Activated CD8-positive, alpha-beta memory T cell treated with anti-CD3 and anti-CD28 coated beads, Interleukin-2, amount 50 U/mL, for 24 hours (primary cell): ENCODE data around the gene ACVRL1.

Source experiments
- DNase-seq: peaks from one replicate; pipeline ENCODE4 v3.0.0-alpha.2; 2020; ENCODE audit errors: extremely low read depth

Gene ACVRL1

DNA sequence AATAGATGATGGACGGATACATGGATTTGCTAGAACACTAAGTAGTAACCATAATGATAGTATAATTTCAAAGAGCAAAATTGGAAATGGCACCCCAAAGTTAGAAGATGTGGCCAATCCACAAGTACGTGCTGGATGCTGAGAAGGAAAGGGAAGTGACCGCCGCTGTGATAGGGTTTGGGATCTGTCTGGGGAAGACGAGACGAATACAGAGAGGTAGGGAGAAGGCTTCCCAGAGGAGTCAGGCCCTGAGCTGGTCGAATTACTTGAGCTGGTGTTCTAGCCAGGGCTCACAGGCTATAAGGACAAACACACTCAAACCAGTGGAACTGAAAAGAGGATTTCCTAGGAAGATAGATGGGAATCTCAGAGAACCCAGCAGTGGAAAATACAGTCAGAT lies 34.8 kb downstream of the ACVRL1 start:
- no peak for DNase-seq

DNA sequence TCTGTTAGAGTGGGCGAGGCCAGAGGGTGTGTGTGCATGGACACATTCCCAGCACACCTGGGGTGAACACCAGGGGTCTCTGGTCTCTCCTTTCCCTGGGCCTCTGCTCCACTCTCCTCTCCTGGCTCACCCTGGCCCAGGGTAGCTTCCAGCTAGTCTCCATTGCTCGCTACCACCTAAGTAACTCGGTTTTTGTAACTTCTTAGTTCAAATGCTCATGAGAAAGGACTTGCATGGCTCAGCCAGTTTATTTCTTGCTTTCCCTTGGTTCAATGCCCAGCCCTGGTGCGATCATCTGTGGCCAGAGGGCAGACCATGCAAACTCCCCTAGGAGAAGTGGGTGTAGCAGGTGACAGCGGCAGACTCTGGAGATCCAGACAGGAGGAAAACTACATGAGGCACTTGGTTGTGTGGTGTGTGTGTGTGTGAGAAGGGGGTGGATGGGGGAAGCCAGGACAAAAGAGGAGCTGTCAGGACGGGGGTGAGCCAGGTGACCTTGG lies 35.2 kb downstream of the ACVRL1 start:
- no peak for DNase-seq

DNA sequence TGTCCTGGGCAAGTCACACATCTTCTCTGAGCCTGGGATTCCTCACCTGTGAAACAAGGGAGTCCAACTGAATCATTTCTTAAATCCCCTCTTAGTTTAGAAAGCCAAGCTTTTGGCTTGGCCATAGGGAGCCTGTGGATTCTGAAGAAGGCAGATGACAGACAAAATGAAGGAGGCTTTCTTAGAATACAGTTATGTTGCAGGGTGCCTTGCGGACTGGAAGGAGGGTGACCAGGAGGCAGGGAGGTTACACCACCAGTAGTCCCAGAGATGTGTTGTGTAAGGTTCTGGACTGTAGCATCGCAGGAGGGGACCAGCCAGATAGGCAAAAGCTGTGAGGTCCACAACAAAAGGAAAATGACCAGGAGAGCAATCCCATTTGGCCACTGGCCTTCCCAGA lies 36.0 kb downstream of the ACVRL1 start:
- no peak for DNase-seq

DNA sequence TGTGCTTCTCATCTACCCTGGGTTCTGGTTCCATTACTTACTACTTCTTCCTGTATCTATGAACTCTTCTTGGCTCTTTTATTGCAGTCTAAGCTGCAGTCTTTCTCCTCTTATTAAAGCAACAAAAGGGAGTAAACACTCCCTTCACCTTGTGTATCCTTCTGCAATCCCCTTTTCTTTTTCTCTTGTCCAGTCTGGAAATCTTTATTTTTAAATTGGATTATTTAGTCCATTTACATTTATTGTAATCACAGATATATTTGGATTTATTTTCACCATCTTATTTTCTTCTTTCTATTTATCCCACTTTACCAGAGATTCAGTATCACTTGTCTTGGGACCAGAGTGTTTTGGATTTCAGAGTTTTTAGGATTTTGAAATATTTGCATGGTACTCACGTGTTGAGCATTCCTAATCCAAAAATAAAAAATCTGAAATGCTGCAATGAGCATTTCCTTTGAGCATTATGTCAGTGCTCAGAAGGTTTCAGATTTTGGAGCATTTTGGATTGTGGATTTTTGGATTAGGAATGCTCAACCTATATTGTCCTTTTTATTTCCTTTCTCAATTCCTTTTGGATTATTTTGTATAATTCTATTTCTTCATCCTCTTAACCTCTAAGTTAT lies 37.4 kb downstream of the ACVRL1 start:
- no peak for DNase-seq

DNA sequence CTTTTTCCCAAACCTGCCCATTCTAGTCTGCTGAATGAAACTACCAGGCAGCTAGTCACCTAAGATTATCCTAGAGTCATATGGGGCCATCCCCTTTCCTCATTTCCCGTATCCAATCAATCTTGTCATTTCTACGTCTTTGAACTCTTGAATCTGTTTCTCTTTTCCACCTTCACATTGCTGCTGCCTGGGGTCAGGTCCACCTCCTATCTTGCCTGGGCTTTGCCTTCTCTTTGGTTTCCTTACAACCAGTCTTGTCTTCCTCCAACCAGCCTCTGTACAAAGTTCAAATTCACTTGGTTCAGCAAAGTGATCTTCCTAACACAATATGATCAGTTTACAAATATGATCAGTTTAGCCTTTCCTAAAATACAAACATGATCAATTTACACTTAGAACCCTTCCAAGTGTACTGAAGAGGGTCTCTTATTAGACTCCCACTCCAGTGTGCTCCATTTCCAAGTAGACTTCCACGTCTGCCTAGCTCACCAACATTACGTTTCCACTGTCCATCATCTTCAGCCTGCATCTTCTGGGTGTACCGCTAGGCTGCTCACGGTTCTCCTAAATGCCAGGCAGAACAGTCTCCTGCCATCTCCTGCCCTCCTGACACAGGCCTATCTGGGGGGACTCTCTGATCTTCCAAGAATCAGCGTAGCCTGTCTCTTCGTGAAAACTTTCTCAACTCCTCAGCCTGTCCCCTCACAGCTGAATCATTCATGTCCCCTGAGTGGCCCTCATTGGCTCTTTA lies 40.1 kb downstream of the ACVRL1 start:
- no peak for DNase-seq

DNA sequence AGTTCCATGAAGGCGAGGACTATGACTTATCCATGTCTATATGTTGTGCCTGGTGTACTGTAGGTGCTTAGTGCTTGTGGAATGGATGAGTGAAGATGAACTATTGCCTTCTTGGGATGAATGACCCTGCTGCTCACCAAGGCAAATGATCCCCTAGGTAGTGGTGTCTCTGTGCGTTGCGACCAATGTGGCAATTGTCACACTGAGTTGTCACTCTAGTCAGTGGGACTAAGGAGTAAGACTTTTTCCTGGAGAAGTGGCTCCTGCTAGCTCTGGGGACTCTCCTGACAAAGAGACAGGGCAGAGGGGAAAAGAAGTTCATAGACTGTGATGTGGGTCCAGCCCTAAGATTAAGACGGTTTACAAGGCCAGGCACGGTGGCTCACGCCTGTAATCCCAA lies 40.8 kb downstream of the ACVRL1 start:
- DNase-seq = no peak

DNA sequence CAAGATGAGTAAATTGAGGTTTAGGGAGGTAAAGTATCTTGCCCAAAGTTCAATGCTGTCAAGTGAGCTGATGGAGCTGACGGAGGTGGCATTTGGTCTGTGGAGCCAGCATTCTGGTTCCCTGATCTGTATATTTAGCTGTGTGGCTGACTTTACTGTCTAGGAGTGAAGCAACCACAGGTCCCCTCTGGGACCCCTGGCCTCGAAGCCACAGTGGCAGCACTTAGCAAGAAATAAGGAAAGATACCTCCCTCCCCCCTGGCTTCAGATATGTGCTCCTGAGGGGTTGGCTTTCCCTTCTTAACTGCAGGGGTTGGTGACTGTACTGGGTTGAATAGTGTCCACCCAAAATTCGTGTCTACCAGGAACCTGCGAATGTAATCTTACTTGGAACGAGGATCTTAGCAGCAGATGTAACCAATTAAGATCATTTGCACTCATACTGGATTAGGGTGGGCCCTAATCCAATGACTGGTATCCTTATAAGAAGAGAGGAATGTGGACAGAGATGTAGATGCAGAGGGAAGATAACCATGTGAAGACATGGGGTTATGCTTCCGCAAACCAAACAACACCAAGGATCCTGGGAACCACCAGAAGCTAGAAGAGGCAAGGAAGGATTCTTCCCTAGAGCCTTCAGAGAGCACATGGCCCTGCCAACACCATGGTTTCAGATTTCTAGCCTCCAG lies 42.2 kb downstream of the ACVRL1 start:
- no peak for DNase-seq

DNA sequence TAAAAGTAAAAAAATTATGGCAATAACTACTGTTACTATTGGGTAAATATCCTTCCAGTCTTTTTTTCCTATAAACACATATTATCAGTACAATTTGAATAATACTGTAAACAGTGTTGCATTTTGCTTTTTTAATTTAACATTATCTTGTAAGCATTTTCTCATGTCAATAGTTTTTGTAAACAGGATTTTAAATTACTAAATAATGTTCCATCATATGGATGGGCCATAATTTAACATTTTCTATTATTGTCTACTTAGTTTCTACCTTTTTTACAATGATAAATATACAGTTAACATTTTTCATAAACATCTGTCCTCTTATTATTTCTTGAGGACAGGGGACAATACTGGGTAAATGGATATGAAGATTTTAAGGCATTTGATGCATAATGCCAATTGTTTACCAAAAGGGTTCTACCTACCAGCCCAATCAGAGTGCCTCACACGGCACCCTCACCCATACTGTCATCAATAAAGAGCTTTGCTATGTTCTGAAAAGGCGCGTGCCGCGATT lies 43.4 kb downstream of the ACVRL1 start:
- DNase-seq = no peak

DNA sequence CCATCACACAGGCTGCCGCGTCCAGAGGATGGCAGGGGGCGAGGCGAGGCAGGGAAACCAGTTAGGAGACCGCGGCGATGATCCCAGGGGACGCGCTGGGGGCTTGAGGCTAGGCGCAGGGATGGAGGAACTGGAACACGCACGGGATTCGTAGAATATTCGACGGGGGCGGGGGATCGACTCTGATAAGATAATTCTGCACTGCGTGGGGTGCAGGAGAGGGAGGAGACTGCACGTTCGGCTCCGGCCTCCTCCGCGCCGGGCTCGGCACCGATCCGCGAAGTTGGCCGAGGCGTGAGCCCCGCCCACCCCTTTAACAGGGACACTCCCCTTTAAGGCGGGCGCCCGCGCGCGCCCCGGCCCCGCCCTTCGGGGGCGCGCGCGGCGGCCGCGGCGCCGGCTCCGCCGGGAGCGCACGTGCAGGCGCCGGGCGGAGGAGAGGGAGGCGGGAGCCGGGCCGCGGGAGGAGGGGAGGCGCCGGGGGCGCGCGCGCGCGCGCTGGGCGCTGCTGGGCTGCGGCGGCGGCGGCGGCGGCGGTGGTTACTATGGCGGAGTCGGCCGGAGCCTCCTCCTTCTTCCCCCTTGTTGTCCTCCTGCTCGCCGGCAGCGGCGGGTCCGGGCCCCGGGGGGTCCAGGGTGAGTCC lies 44.0 kb downstream of the ACVRL1 start, which contains the start of gene ACVR1B:
ACVR1B (plus strand) TSS at position 501 of the 644 bp plus-strand sequence; CDS start at position 546, 45 bp downstream.
- DNase-seq = peak; percentile 75

DNA sequence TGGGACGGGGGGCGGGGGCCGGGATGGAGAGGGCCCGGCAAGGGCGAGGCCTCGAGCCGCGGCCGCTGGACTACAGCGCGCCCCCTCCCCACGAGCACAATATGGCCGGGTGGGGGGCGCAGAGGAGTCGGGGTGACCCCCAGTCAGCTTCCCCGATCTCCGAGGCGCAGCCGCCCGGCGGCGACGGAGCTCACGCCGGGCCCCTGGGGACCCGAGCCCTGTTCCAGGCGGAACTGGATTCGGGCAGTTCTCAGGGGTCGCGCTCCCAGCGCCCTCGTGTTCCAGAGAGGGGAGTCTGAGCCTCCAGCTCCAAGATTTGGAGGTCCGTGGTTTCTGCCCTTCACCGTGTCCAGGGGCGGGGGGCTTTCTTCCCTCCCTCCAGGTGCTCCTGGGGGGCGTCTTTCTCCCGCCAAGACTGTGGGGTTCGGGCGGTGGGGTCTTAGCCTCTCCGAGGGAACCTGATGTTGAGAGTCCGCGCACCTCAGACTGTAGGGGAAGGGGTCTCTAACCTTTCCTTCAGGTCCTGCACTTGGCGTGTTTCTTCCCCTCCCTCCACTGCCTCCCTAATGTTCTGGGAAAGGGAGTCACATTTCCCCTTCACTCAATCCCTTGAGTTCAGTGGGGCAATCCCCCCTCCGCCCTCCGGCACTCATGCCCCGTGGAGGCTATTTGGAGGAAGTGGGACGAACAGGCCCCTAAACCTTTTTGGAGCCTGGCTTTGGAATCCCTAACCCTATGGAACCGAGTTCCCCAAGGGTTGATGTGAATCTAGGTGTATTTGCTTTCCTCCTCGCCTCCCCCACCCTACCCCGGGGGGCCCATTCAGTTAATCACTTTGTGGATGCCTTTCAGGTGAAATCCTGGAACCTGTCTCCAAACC lies 44.8 kb downstream of the ACVRL1 start:
- DNase-seq = no peak

DNA sequence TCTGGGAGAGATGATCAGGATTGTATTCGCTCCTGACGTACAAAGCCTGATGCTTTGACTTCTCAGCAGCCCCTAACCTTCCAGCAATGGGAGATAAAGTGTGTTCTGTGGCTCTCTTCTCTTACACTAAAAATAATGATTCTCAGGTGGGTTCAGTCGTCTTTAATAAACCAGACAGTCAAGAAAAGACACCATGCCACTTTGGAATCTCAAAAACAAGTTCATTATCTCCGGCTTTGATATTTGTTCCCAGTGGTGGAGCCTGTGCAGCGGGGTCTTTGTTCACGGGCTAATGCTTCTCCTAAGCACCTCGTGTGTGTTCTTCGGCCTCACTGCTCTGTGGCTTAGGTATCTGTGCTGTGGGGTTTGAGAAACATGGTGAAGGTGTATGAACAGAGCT lies 45.8 kb downstream of the ACVRL1 start:
- DNase-seq = no peak

DNA sequence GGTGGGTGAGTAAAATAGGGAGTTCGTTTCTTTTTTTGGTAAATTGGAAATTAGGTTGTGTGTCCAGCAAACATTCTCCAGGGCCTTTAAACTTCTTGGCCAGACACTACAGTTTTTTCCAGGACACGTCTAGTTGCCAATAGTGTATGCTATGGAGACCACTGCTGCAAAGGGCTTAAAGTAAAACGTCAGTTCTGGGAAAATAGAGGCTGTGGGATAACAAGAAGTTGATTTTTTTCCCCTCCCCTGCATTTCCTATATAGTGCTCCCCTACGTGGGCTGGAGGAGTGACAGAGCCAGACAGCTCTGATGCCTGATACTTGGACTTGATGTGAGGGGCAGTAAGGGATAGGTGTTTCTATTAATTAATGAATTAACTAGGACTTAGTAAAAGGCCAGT lies 46.6 kb downstream of the ACVRL1 start:
- no peak for DNase-seq

DNA sequence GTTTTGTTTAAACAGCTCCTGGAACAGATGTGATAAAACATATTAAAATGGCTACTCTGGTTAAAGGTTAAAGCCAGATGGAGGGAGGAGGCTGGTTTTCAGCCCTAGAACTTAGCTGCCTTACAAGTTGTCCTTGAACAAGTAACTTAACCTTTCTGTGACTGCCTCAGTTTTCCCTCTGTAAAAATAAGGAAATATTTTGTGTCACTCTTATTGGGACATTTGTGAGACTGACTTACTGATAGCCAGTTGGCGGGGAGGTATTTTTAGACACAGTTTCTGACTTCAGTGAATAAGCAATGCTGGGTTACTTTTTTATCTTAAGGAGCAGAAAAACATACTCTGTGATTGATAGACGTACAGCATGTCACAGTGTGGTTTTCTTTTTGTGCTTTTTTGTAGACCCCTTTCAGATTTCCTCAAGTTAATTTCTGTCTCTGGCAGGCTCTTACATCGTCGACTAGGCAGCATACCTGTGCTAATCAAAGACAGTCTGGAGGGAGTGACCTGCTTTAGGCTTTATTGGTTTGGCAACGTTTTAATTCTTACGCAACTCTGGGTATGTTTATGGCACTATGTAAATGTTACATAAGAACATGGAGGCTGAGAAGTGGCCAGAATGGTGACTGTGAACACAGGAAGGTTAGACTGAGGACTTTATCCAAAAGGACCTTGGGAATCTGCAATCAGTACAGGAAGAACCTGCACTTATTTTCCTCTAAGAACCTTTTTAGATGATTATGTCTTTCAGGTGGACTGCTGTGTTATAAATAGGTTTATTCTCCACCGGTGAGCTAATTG lies 47.5 kb downstream of the ACVRL1 start:
- no peak for DNase-seq

DNA sequence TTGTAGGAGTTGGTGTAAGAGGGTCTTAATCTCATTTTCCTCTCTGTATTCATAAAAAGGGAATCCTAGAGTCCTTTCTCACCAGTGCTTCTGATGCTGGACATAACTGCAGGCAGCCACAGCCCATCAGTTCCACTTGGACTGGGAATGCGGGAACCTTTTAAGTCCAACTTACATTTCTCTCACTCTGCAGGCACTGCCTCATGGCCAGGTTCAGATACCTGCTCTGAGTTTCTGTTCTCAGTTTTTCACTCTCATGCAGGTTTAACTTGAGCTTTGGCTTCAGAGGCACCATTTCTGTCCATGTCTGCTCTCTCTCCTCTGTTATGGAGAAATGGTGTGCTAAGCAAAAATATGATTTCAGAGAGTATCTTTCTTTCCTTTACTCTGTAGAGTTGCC lies 48.4 kb downstream of the ACVRL1 start:
- DNase-seq = no peak

DNA sequence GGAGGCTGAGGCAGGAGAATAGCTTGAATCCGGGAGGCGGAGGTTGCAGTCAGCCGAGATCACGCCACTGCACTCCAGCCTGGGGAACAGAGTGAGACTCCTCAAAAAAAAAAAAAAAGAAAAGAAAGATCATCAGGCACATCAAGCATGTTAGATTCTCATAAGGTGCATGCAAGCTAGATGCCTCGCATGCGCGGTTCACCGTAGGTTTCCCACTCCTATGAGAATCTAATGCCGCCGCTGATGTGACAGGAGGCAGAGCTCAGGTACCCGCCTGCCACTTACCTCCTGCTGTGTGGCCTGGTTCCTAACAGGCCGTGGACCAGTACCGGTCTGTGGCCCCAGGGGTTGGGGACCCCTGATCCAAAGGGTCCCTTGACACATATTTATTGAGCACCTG lies 51.2 kb downstream of the ACVRL1 start:
- DNase-seq = no peak

DNA sequence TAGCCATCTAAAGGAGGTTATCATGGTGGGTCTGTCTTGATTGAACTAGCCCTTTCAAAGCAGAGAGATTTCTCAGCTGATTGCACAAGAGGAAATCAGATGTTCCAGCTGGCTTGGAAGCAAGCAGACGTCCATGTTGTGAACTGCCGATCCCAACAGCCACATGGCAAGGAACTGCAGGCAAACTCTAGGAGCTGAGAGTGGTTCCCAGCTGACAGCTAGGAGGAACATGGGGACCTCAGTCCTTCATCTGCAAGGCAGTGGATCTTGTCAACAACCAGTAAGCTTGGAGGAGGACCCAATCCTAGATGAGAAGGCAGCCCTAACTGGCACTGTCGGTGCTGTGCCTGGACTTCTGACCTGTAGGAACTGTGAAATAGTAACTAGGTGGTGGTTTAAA lies 51.9 kb downstream of the ACVRL1 start:
- DNase-seq = no peak

DNA sequence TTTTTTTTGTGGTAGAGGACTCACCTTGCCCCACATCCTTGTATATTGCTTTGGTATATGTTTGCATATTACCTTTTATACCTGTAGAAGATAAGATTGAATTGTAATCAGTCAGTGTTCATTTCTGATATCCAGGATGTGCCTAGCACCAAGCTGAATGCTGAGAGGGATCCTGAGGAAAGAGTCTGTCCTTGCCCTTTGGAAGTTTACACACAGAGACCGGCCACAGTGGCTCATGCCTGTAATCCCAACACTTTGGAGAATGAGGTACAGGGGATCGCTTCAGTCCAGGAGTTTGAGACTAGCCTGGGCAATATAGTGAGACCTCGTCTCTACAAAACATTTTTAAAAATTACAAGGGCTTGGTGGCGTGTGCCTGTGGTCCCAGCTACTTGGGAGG lies 52.6 kb downstream of the ACVRL1 start:
- no peak for DNase-seq

DNA sequence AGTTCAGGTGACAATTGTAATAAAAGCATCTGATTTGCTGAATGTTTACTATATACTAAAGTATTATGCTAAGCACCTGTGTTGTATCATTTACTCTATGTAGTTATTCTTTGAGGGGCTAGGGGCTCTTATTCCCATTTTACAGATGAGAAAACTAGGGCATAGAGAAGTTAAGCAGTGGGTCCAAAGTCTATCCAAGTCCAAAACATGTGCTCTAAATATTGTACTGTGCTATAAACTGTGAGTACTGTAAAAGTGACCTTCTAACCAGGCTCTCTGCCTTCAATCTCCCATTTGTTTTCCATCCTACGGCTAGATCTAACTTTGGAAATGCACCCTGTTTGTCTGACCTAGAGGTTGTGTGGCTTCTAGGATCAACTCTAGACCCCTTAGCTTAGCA lies 53.2 kb downstream of the ACVRL1 start:
- DNase-seq = no peak

DNA sequence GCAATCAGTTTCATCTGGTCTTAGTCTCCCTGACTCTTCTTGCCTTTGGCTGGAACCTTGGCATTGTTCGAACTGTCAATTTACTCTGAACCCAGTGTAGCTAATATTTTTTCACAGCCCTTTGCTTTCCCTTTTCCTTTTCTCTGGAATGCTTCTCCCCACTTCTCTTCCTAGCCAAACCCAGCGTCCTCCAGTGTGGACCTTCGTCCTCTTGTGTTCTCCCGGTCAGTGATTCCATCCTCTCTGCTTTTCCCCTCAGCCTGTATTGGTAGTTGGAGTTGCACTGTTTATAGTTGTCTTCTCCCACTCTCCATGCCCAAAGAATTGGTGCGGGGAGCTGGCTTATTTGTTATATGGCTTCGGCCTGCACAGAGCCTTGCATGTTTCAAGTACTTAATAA lies 53.6 kb downstream of the ACVRL1 start:
- no peak for DNase-seq

DNA sequence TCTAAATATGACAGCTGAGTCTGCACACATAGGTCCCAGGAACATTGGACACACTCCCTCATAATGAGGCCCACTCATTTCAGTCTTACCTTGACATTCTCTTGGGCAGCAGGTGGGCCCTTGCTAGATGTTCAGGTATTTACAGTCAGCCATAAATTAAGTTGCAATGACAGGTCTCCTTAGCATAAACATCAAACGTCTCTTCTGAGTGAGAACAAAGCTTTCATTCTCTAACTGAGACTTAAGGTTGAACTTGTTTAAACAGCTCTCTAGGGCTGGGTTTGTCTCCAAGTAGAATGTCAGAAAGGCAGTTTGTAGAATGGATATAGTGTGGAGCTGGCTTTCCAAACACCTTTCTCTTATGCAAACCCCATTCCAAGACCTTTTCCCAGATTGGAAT lies 54.5 kb downstream of the ACVRL1 start:
- DNase-seq = no peak
